GM10266 (cell line): ENCODE data around the gene ZMAT5.

Source experiments
- DNase-seq: peaks from one replicate; pipeline ENCODE4 v3.0.0; 2012; ENCODE audit errors: extremely low spot score
- TF ChIP-seq, protein P1 (sequence below): IDR thresholded peaks from 2 replicates; pipeline ENCODE4 v1.5.1; 2012; ENCODE audit warnings: mild to moderate bottlenecking, low read depth; ENCODE audit not compliant: control insufficient read depth, insufficient read depth; ENCODE audit errors: missing control alignments

The ZMAT5 gene

DNA sequence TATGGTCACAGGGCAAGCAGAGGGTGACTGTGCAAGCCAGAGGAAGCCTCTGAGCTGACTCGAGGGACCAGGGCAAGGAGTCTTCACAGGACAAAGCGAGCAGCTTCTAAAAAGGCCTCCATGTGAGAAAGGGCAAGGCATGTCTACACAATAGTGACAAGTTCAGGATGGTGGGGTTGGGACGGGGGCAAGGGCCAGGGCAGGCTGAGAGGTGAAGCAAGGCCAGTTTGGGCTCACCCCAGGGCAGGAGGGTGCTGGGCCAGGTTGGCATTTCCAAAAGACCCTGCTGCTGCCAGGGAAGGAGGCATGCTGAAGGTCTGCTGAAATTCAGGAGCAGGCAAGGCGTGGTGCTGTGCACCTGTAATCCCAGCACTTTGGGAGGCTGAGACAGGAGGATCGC is 59.3 kb downstream of the ZMAT5 start:
- TF ChIP-seq, protein P1, sequence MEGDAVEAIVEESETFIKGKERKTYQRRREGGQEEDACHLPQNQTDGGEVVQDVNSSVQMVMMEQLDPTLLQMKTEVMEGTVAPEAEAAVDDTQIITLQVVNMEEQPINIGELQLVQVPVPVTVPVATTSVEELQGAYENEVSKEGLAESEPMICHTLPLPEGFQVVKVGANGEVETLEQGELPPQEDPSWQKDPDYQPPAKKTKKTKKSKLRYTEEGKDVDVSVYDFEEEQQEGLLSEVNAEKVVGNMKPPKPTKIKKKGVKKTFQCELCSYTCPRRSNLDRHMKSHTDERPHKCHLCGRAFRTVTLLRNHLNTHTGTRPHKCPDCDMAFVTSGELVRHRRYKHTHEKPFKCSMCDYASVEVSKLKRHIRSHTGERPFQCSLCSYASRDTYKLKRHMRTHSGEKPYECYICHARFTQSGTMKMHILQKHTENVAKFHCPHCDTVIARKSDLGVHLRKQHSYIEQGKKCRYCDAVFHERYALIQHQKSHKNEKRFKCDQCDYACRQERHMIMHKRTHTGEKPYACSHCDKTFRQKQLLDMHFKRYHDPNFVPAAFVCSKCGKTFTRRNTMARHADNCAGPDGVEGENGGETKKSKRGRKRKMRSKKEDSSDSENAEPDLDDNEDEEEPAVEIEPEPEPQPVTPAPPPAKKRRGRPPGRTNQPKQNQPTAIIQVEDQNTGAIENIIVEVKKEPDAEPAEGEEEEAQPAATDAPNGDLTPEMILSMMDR: no peak
- DNase-seq: no peak

DNA sequence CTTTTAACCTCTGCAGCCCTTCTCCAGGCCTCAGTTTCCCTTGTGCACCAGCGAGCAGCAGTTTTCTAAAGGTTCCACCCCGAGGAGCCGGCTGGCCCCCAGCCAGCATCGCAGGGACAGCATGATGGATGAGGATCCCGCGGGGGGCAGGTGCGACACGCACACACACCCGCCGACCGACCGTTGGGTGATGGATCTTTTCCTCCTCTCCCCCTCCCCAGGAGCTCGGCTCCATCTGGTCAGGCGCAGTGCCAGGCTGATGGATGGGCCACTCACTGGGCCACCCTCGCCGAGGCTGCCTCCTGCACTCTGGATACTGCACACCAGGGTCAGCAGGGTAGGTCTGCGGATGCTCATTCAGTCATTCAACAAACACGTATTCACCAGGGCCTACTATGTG is 59.8 kb downstream of the ZMAT5 start:
- TF ChIP-seq, protein P1: no peak
- DNase-seq: no peak

GRCh38 chr22:29706486-29706885 is 60.3 kb downstream of the ZMAT5 start:
- no peak for DNase-seq
- TF ChIP-seq, protein P1: no peak

GRCh38 chr22:29705651-29706050 is 61.2 kb downstream of the ZMAT5 start:
- no peak for DNase-seq
- TF ChIP-seq, protein P1: no peak

DNA sequence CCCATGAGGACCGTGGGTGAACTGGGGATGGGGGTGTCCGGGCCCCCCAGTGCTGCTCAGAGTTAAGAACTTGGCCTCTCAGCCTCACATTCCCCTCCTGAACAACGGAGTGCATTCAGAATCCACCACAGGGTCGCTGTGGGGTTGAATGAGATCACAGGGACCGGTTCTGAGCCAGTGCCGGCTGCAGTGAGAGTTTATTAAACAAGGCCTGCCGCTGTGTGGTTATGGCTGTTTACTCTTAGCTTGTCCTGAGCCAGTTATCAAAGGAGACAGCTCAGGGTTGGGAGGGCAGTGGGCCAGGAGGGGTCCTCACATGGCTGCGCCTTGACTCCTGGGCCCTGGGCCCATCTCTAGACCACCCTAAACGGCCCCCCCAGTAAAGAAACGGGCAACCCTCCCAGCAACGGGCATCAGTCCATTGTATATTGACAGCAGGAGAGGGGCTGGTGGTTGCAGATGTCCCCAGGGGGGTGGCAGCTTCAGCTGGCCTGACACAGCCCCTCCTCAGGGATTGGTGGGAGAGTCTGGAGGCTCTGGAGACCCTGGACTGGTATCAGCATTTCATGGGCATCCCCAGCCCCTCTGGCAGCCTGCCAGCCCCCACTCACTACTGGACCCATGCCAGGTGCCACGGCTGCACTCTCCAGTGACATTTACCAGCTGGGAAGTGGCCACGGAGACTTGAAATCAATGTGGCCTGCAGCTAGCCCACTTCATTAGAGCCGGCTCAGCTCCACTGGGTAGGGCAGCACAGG is 62.1 kb downstream of the ZMAT5 start:
- no peak for DNase-seq
- TF ChIP-seq, protein P1: no peak

DNA sequence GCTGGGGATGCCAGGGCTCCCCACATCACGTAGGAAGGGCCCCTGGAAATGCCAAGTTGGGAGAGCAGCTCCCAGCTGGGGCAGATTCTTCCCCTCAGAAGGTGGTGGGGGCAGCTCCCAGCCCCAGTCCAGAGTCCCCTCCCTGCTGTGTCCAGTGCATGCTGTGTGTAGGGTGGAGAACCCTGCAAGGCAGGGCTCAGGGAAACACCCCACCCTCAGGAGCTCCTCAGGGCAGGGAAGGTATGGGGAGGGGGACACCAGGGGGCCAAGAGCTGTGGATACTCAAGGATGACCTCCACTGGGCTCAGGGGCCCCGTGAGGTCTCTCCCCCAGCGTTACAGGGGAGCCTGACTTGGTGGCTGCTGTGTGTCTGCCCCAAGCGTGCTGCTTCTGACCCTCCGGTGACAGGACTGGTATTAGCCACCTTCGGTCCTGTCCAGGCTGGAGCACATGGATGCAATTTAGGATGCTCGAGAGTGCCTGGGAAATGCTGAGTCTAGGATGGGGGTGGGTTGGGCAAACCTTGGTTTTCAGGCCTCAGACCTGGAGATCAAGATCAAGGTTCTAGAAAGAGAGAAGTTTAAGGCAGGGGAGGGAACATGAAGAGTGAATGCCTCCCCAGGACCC is 63.1 kb downstream of the ZMAT5 start:
- TF ChIP-seq, protein P1: no peak
- DNase-seq: no peak

GRCh38 chr22:29702931-29703501 is 63.8 kb downstream of the ZMAT5 start:
- DNase-seq: no peak

More at GRCh38 chr22:29702931-29703501, 63.8 kb downstream of the ZMAT5 start:
- TF ChIP-seq, protein P1: no peak
